HepG2 (cell line): ENCODE measurements around the gene SIK3. TPM values are rescaled to one million over a fixed set of nuclear protein-coding genes. Genes with fewer than 3 reads are reported as not detected.

Source experiments
- CBX2 ChIP-seq, 2 experiments: fragments of 200-600 bp in 1 of 2; sonication (generic); formaldehyde crosslinking in 1 of 2; IDR thresholded peaks; 2 replicates each; pipeline versions ENCODE4 v1.7.0 to v1.8.1; 2018 to 2022; ENCODE audit warnings: low read depth in 2 of 2, low read length in 1 of 2, mild to moderate bottlenecking in 1 of 2, missing genetic modification reagents in 1 of 2
- FOXC1 ChIP-seq: sonication (generic); formaldehyde crosslinking; IDR thresholded peaks from 2 replicates; pipeline ENCODE4 v1.8.0; 2022; ENCODE audit warnings: mild to moderate bottlenecking, missing genetic modification reagents, borderline replicate concordance
- GABPA ChIP-seq, 2 experiments: IDR thresholded peaks; 2 replicates each; pipeline ENCODE4 v1.6.1; 2011 to 2016; ENCODE audit warnings: low read depth in 2 of 2, low read length in 1 of 2, missing biosample characterization in 1 of 2, missing genetic modification characterization in 1 of 2
- GMEB2 ChIP-seq: IDR thresholded peaks from 2 replicates; pipeline ENCODE4 v1.6.1; 2016; ENCODE audit warnings: missing biosample characterization, missing genetic modification reagents, low read depth
- HMG20A ChIP-seq: IDR thresholded peaks from 2 replicates; pipeline ENCODE4 v1.6.1; 2016; ENCODE audit warnings: borderline replicate concordance
- HNF1B ChIP-seq: sonication (generic); formaldehyde crosslinking; IDR thresholded peaks from 2 replicates; pipeline ENCODE4 v1.5.1; 2020; ENCODE audit warnings: mild to moderate bottlenecking, moderate library complexity, missing genetic modification reagents
- KLF11 ChIP-seq: IDR thresholded peaks from 2 replicates; pipeline ENCODE4 v1.6.1; 2016; ENCODE audit warnings: missing compliant biosample characterization
- KLF9 ChIP-seq: IDR thresholded peaks from 2 replicates; pipeline ENCODE4 v1.6.1; 2016; ENCODE audit warnings: low read depth
- MED1 ChIP-seq: sonication (generic); formaldehyde crosslinking; IDR thresholded peaks from 2 replicates; pipeline ENCODE4 v1.4.0; 2020; ENCODE audit warnings: missing genetic modification reagents
- PAWR ChIP-seq: sonication (generic); formaldehyde crosslinking; IDR thresholded peaks from 2 replicates; pipeline ENCODE4 v1.4.0; 2020; ENCODE audit warnings: missing genetic modification reagents, mild to moderate bottlenecking, borderline replicate concordance
- PHF20 ChIP-seq: sonication (generic); formaldehyde crosslinking; IDR thresholded peaks from 2 replicates; pipeline ENCODE4 v1.5.0; 2020; ENCODE audit warnings: mild to moderate bottlenecking, missing genetic modification reagents
- SAFB2 ChIP-seq: sonication (generic); formaldehyde crosslinking; IDR thresholded peaks from 2 replicates; pipeline ENCODE4 v1.5.1; 2020; ENCODE audit warnings: missing genetic modification reagents, low read depth, mild to moderate bottlenecking, borderline replicate concordance
- SATB2 ChIP-seq: sonication (generic); formaldehyde crosslinking; IDR thresholded peaks from 2 replicates; pipeline ENCODE4 v1.5.0; 2020; ENCODE audit warnings: missing genetic modification reagents
- TGIF2 ChIP-seq: IDR thresholded peaks from 2 replicates; pipeline ENCODE4 v1.6.1; 2016; ENCODE audit warnings: control low read depth, missing compliant biosample characterization
- ZBTB20 ChIP-seq: sonication (generic); formaldehyde crosslinking; IDR thresholded peaks from 2 replicates; pipeline ENCODE4 v1.8.1; 2023; ENCODE audit warnings: missing genetic modification reagents, low read depth, mild to moderate bottlenecking, borderline replicate concordance
- ZNF263 ChIP-seq: sonication (generic); formaldehyde crosslinking; IDR thresholded peaks from 2 replicates; pipeline ENCODE4 v1.4.0; 2020; ENCODE audit warnings: missing genetic modification reagents
- ZNF280B ChIP-seq: sonication (generic); formaldehyde crosslinking; IDR thresholded peaks from 2 replicates; pipeline ENCODE4 v1.5.0; 2020; ENCODE audit warnings: missing genetic modification reagents, mild to moderate bottlenecking, borderline replicate concordance
- ZNF432 ChIP-seq: sonication (generic); formaldehyde crosslinking; IDR thresholded peaks from 2 replicates; pipeline ENCODE4 v1.5.0; 2020; ENCODE audit warnings: missing genetic modification reagents, mild to moderate bottlenecking, borderline replicate concordance
- ZNF607 ChIP-seq: sonication (generic); formaldehyde crosslinking; IDR thresholded peaks from 2 replicates; pipeline ENCODE4 v1.5.1; 2020; ENCODE audit warnings: missing genetic modification reagents, mild to moderate bottlenecking, borderline replicate concordance
- ZNF674 ChIP-seq: sonication (generic); formaldehyde crosslinking; IDR thresholded peaks from 2 replicates; pipeline ENCODE4 v1.5.0; 2020; ENCODE audit warnings: low read depth, mild to moderate bottlenecking, missing genetic modification reagents
- ZNF691 ChIP-seq: sonication (generic); formaldehyde crosslinking; IDR thresholded peaks from 2 replicates; pipeline ENCODE4 v1.4.0; 2020; ENCODE audit warnings: missing genetic modification reagents, low read depth, mild to moderate bottlenecking, borderline replicate concordance
- ZNF75D ChIP-seq: sonication (generic); formaldehyde crosslinking; IDR thresholded peaks from 2 replicates; pipeline ENCODE4 v1.8.1; 2023; ENCODE audit warnings: missing genetic modification reagents, mild to moderate bottlenecking, borderline replicate concordance
- ZNF766 ChIP-seq: sonication (generic); formaldehyde crosslinking; IDR thresholded peaks from 2 replicates; pipeline ENCODE4 v1.5.0; 2020; ENCODE audit warnings: missing genetic modification reagents, borderline replicate concordance
- ZSCAN9 ChIP-seq: IDR thresholded peaks from 2 replicates; pipeline ENCODE4 v1.6.1; 2016; ENCODE audit warnings: borderline replicate concordance
- polyA plus RNA-seq, 8 experiments: library from polyadenylated mRNA; depleted of rRNA in 3 of 8; stranded (reverse) in 7 of 8; unstranded in 1 of 8; fragments of >200 nt; fragmentation: Illumina TruSeq in 4 of 8; extraction: Trizol in 4 of 8; gene quantifications; 2 replicates each; pipeline versions ENCODE4 v1.2.1 to v1.2.3, GENCODE V29; 2011 to 2016; ENCODE audit warnings: low read depth in 4 of 8, missing spikeins in 1 of 8, mixed read lengths in 1 of 8; ENCODE audit not compliant: insufficient read depth in 1 of 8
- total RNA-seq, 5 experiments: library from RNA; depleted of rRNA; stranded (reverse); fragments of >200 nt; fragmentation: Illumina TruSeq; extraction: Trizol; gene quantifications; 2 replicates each; pipeline ENCODE4 v1.2.3, GENCODE V29; 2016; ENCODE audit warnings: low read depth in 1 of 5

The SIK3 gene
- total and polyA plus RNA-seq, 2 of the 13 experiments (the other 11 are each of a cell fraction or from before 2014, with no cell fraction given) = 5.7 to 9.8 TPM

GRCh38 chr11:117076941-117077691 is 21.1 kb downstream of the SIK3 start (continued):
- no peak for TF ChIP-seq ZNF691 (CRISPR knock-in tag)
- no peak for TF ChIP-seq KLF11 (CRISPR knock-in tag)
- no peak for TF ChIP-seq ZNF766 (CRISPR knock-in tag)
- TF ChIP-seq ZBTB20 = no peak; the same call in 1 of the 2 replicates
- TF ChIP-seq KLF9 = no peak
- no peak for TF ChIP-seq GMEB2 (CRISPR knock-in tag)
- TF ChIP-seq ZNF263 (CRISPR knock-in tag) = no peak
- TF ChIP-seq ZSCAN9 (CRISPR knock-in tag) = no peak
- TF ChIP-seq SATB2 (CRISPR knock-in tag) = peak; percentile 86; the same call in 1 of the 2 replicates
- TF ChIP-seq CBX2 (IDR thresholded peaks at IDR 0.05; ENCODE audit: low read depth, low read length) = no peak
- no peak for TF ChIP-seq CBX2 (CRISPR knock-in tag; IDR thresholded peaks at IDR 0.05; ENCODE audit: low read depth)
- TF ChIP-seq HMG20A (CRISPR knock-in tag) = peak; percentile 87
- TF ChIP-seq ZNF280B (CRISPR knock-in tag) = no peak
- TF ChIP-seq ZNF432 = no peak
- TF ChIP-seq GABPA (IDR thresholded peaks at IDR 0.05; ENCODE audit: low read depth, low read length) = no peak
- TF ChIP-seq GABPA (CRISPR knock-in tag; IDR thresholded peaks at IDR 0.05; ENCODE audit: low read depth) = no peak
- no peak for TF ChIP-seq FOXC1 (CRISPR knock-in tag)
- TF ChIP-seq TGIF2 = peak; percentile 76
- TF ChIP-seq MED1 (CRISPR knock-in tag) = peak; percentile 29; the same call in 1 of the 2 replicates
- TF ChIP-seq ZNF75D (CRISPR knock-in tag) = no peak
- TF ChIP-seq PHF20 = no peak
- TF ChIP-seq SAFB2 (CRISPR knock-in tag) = no peak
- no peak for TF ChIP-seq HNF1B (CRISPR knock-in tag)
- TF ChIP-seq PAWR (CRISPR knock-in tag) = no peak
- no peak for TF ChIP-seq ZNF607 (CRISPR knock-in tag)
- TF ChIP-seq ZNF674 = no peak
